ENCODE data around the gene SEC14L5.

Gene SEC14L5

DNA sequence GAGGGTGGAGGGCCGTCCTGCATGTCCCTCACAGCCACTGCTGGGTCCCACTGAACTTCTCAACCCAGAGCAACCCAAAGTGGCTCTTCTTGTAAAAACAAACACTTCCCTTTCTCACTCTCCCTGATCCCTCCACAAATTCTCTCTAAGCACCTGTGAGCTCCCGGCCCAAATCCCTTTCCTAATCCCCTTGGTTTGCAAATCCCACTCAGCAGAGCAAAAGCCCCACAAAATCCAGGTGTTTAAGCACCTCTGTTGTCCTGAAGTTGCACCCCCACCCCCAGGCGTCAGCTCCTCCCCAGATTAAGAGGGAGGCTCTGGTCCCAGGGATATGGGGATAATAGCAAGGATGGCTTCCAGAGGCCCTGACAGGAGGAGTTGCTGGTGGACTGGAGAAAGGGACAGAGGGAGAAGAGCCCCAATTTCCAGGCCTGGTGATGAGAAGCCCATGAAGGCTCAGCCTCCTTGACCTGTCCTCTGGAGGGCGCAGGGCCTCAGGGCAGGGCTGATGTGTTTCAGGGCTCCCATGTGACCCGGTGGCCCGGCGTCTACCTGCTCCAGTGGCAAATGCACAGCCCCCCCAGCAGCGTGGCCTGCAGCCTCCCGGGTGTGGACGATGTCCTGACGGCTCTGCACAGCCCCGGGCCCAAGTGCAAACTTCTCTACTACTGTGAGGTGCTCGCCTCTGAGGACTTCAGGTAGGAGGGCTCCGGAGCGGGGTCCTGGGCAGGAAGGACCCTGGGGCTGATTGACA lies 52.6 kb downstream of the SEC14L5 start:
- Histone ChIP-seq H3K4me3 (ENCODE audit: low read depth, low read length) (no peak overlapping the region), H3K36me3 (no peaks in the 10 kb centered on the region), H3K9me3 (ENCODE audit: severe bottlenecking) (no peaks in the 10 kb centered on the region), H3K27ac (no peak overlapping the region), H3K27me3 (ENCODE audit: insufficient read depth, low read depth, severe bottlenecking) (no peaks in the 10 kb centered on the region)
- TF ChIP-seq, protein P1, sequence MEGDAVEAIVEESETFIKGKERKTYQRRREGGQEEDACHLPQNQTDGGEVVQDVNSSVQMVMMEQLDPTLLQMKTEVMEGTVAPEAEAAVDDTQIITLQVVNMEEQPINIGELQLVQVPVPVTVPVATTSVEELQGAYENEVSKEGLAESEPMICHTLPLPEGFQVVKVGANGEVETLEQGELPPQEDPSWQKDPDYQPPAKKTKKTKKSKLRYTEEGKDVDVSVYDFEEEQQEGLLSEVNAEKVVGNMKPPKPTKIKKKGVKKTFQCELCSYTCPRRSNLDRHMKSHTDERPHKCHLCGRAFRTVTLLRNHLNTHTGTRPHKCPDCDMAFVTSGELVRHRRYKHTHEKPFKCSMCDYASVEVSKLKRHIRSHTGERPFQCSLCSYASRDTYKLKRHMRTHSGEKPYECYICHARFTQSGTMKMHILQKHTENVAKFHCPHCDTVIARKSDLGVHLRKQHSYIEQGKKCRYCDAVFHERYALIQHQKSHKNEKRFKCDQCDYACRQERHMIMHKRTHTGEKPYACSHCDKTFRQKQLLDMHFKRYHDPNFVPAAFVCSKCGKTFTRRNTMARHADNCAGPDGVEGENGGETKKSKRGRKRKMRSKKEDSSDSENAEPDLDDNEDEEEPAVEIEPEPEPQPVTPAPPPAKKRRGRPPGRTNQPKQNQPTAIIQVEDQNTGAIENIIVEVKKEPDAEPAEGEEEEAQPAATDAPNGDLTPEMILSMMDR (IDR thresholded peaks at IDR 0.05; ENCODE audit: low read depth, low read length): peak; percentile 39
- DNase-seq: peak; percentile 85

DNA sequence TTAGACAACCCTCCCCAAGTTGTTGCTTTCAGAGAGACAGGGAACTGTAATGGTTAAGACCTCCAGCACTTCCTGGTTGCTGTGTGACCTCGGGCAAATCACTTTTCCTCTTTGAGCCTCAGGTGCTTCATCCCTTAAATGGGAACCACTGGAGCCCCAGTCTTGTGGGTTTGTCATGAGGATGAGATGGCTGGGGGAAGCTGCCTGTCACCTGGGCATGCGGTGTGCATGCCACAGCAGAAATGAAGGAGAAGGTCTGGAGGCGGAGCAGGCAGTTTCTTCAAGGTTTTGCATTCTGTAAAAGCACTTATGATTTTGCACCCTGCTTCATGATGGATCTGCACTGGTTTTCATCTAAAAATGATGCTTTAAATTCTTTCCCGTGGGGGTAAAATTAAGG lies 53.5 kb downstream of the SEC14L5 start:
- no peaks in the 10 kb centered on the region for H3K36me3 ChIP-seq
- H3K27me3 ChIP-seq (ENCODE audit: insufficient read depth, low read depth, severe bottlenecking): no peaks in the 10 kb centered on the region

DNA sequence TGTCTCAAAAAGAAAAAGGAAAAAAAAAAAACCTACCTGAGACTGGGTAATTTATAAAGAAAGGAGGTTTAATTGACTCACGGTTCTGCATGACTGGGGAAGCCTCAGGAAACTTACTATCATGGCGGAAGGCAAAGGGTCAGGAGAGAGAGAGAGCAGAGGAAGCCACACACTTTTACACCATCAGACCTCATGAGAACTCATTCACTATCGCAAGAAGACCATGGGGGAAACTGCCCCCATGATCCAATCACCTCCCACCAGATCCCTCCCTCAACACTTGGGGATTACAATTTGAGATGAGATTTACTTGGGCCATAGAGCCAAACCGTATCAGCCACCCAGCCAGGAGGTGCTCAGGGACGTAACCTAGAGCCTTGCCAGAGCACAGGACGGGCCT lies 54.8 kb downstream of the SEC14L5 start:
- H3K27ac ChIP-seq: no peak overlapping the region
- DNase-seq: no peak

More for the DNA sequence above, 53.5 kb downstream of the SEC14L5 start:
- Histone ChIP-seq H3K9me3 (ENCODE audit: severe bottlenecking) (no peaks in the 10 kb centered on the region), H3K27ac (no peak overlapping the region), H3K4me3 (ENCODE audit: low read depth, low read length) (no peak overlapping the region)
- no peak for DNase-seq
- TF ChIP-seq, protein P1 (IDR thresholded peaks at IDR 0.05; ENCODE audit: low read depth, low read length): no peak

DNA sequence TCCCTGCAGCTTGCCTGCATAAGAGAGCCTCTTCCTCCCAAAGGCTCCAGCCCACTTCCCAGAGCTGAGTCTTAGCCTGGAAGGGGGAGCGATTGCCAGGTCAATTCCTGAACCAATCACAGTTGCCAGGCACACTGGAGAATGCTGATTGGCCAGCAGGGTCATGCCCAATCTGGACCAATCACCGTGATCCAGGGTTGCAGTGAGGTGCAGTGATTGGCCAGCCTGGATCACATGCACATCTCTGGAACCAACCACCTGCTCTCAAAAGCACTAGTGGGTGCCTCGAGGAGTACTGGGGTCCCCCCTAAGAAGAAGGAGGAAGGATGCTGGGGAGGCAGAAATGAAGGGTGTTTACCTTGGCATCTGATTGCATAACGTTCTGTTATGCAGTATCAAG lies 57.2 kb downstream of the SEC14L5 start:
- Histone ChIP-seq H3K27me3 (ENCODE audit: insufficient read depth, low read depth, severe bottlenecking) (no peaks in the 10 kb centered on the region), H3K9me3 (ENCODE audit: severe bottlenecking) (no peaks in the 10 kb centered on the region), H3K36me3 (no peaks in the 10 kb centered on the region), H3K4me3 (ENCODE audit: low read depth, low read length) (no peak overlapping the region), H3K27ac (no peak overlapping the region)
- TF ChIP-seq, protein P1 (IDR thresholded peaks at IDR 0.05; ENCODE audit: low read depth, low read length): no peak
- no peak for DNase-seq

More for the DNA sequence above, 54.8 kb downstream of the SEC14L5 start:
- H3K27me3 ChIP-seq (ENCODE audit: insufficient read depth, low read depth, severe bottlenecking): no peaks in the 10 kb centered on the region
- H3K36me3 ChIP-seq: no peaks in the 10 kb centered on the region
- H3K4me3 ChIP-seq (ENCODE audit: low read depth, low read length): no peak overlapping the region
- TF ChIP-seq, protein P1 (IDR thresholded peaks at IDR 0.05; ENCODE audit: low read depth, low read length): no peak
- no peaks in the 10 kb centered on the region for H3K9me3 ChIP-seq (ENCODE audit: severe bottlenecking)

DNA sequence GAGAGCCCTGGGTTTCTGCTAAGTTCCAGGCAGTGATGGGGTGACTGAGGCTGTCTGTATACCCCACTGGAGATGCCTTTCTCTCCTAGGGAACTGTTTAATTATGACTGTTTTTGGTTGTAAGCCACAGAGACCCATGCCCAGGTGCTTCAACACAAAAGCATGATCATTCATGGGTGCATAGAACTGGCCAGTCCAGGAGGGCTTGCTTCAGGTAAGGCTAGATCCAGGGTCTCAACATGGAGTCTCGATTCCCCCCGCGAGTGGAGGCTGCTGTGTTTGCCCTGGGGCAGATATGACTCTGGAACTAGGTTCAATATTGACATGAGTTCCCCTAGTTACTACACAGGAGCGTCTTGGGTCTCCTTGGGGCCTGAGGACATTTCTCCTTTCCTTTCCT lies 57.8 kb downstream of the SEC14L5 start:
- no peak overlapping the region for H3K4me3 ChIP-seq (ENCODE audit: low read depth, low read length)
- TF ChIP-seq, protein P1 (IDR thresholded peaks at IDR 0.05; ENCODE audit: low read depth, low read length): no peak
- H3K9me3 ChIP-seq (ENCODE audit: severe bottlenecking): no peaks in the 10 kb centered on the region
- H3K36me3 ChIP-seq: no peaks in the 10 kb centered on the region
- H3K27ac ChIP-seq: no peak overlapping the region
- H3K27me3 ChIP-seq (ENCODE audit: insufficient read depth, low read depth, severe bottlenecking): no peaks in the 10 kb centered on the region
- no peak for DNase-seq

Measured in WERI-Rb-1 (cell line).